H9 (cell line): ENCODE measurements around the gene TMEM141. TPM values are rescaled to one million over a fixed set of nuclear protein-coding genes. Genes with fewer than 3 reads are reported as not detected.
A peak's percentile ranks its signal among the peaks of the same experiment; 100 is the strongest.
"Not testable (repeated sequence)": the region's sequence is repeated elsewhere in the genome, so short reads cannot be mapped to it uniquely, and the experiment has no call there.

Experiments used
- DNase-seq: peaks from one replicate; pipeline ENCODE4 v3.0.0-alpha.2; 2017
- H2AFZ ChIP-seq: one replicate; pipeline ENCODE4 v1.6.1; 2013; ENCODE audit warnings: mild to moderate bottlenecking, low read length, control low read depth, moderate library complexity
- H2AK5ac ChIP-seq: 2 replicates; pipeline ENCODE4 v1.6.1; 2013; ENCODE audit warnings: low read length, control low read depth, mixed read lengths; ENCODE audit not compliant: insufficient read length
- H2BK120ac ChIP-seq: one replicate; pipeline ENCODE4 v1.6.1; 2013; ENCODE audit warnings: low read depth, mild to moderate bottlenecking, low read length, control low read depth, inconsistent platforms; ENCODE audit not compliant: poor library complexity, severe bottlenecking
- H2BK12ac ChIP-seq: 2 replicates; pipeline ENCODE4 v1.6.1; 2013; ENCODE audit warnings: low read length, control low read depth, mixed read lengths, low read depth; ENCODE audit not compliant: insufficient read length
- H2BK15ac ChIP-seq: 2 replicates; pipeline ENCODE4 v1.6.1; 2013; ENCODE audit warnings: low read depth, low read length, control low read depth
- H2BK20ac ChIP-seq: one replicate; pipeline ENCODE4 v1.6.1; 2013; ENCODE audit warnings: low read depth, mild to moderate bottlenecking, low read length, control low read depth, inconsistent platforms; ENCODE audit not compliant: poor library complexity, severe bottlenecking
- H2BK5ac ChIP-seq: 2 replicates; pipeline ENCODE4 v1.6.1; 2013; ENCODE audit warnings: low read length, control low read depth, mixed read lengths; ENCODE audit not compliant: insufficient read length
- H3K14ac ChIP-seq: 2 replicates; pipeline ENCODE4 v1.6.1; 2013; ENCODE audit warnings: low read length, control low read depth; ENCODE audit not compliant: insufficient read depth
- H3K18ac ChIP-seq: 2 replicates; pipeline ENCODE4 v1.6.1; 2013; ENCODE audit warnings: low read depth, mild to moderate bottlenecking, mixed read lengths, low read length, control low read depth; ENCODE audit not compliant: insufficient read length
- H3K23ac ChIP-seq: 2 replicates; pipeline ENCODE4 v1.6.1; 2013; ENCODE audit warnings: low read length, control low read depth, mixed read lengths, low read depth; ENCODE audit not compliant: insufficient read length
- H3K23me2 ChIP-seq: 2 replicates; pipeline ENCODE4 v1.6.1; 2013; ENCODE audit warnings: low read depth, mild to moderate bottlenecking, mixed read lengths, low read length, control low read depth; ENCODE audit not compliant: insufficient read length, poor library complexity, severe bottlenecking
- H3K27ac ChIP-seq: 2 replicates; pipeline ENCODE4 v1.5.1; 2013; ENCODE audit warnings: low read length, control low read depth, mixed read lengths, low read depth; ENCODE audit not compliant: insufficient read length
- H3K27me3 ChIP-seq: 2 replicates; pipeline ENCODE4 v1.6.1; 2013; ENCODE audit warnings: low read length, control low read depth, inconsistent platforms; ENCODE audit not compliant: insufficient read depth
- H3K4ac ChIP-seq: 2 replicates; pipeline ENCODE4 v1.6.1; 2013; ENCODE audit warnings: low read depth, mild to moderate bottlenecking, control low read depth, inconsistent platforms, low read length, moderate library complexity
- H3K4me1 ChIP-seq: 2 replicates; pipeline ENCODE4 v1.6.1; 2013; ENCODE audit warnings: low read length, control low read depth, inconsistent platforms; ENCODE audit not compliant: insufficient read depth
- H3K4me2 ChIP-seq: 2 replicates; pipeline ENCODE4 v1.6.1; 2013; ENCODE audit warnings: low read length, control low read depth, mixed read lengths; ENCODE audit not compliant: insufficient read length, insufficient read depth
- H3K56ac ChIP-seq: 2 replicates; pipeline ENCODE4 v1.6.1; 2013; ENCODE audit warnings: low read depth, mild to moderate bottlenecking, mixed read lengths, low read length, control low read depth; ENCODE audit not compliant: insufficient read length
- H3K79me1 ChIP-seq: 2 replicates; pipeline ENCODE4 v1.6.1; 2013; ENCODE audit warnings: low read depth, mild to moderate bottlenecking, moderate library complexity, low read length, control low read depth, inconsistent platforms; ENCODE audit not compliant: insufficient read depth, poor library complexity, severe bottlenecking
- H3K79me2 ChIP-seq: 2 replicates; pipeline ENCODE4 v1.6.1; 2013; ENCODE audit warnings: low read length, control low read depth, inconsistent platforms; ENCODE audit not compliant: insufficient read depth
- H3K9ac ChIP-seq: 2 replicates; pipeline ENCODE4 v1.6.1; 2013; ENCODE audit warnings: low read length, control low read depth, mixed read lengths; ENCODE audit not compliant: insufficient read length; ENCODE audit errors: extremely low read depth
- H3K9me3 ChIP-seq: one replicate; pipeline ENCODE4 v1.6.1; 2013; ENCODE audit warnings: low read depth, low read length, inconsistent platforms; ENCODE audit not compliant: control insufficient read depth
- H3T11ph ChIP-seq: one replicate; pipeline ENCODE4 v1.6.1; 2013; ENCODE audit warnings: mild to moderate bottlenecking, low read length, control low read depth, inconsistent platforms
- H4K20me1 ChIP-seq: one replicate; pipeline ENCODE4 v1.6.1; 2013; ENCODE audit not compliant: control insufficient read depth, insufficient read length, insufficient read depth
- H4K5ac ChIP-seq: 2 replicates; pipeline ENCODE4 v1.6.1; 2013; ENCODE audit warnings: low read depth, mild to moderate bottlenecking, mixed read lengths, low read length, control low read depth; ENCODE audit not compliant: insufficient read length
- H4K8ac ChIP-seq: replicated peaks from 2 replicates; pipeline ENCODE4 v1.6.1; 2013; ENCODE audit warnings: low read length, control low read depth, mixed read lengths, low read depth; ENCODE audit not compliant: insufficient read length
- H4K91ac ChIP-seq: 2 replicates; pipeline ENCODE4 v1.6.1; 2013; ENCODE audit warnings: low read depth, mild to moderate bottlenecking, moderate library complexity, mixed read lengths, low read length, control low read depth; ENCODE audit not compliant: insufficient read length
- H3K27ac Mint-ChIP-seq, 3 experiments: 2 replicates in 2 of 3; 3 replicates in 1 of 3; pipeline ENCODE4 v1.8.0; 2020 to 2021; ENCODE audit warnings: mixed read lengths in 3 of 3, mild to moderate bottlenecking in 1 of 3, moderate library complexity in 1 of 3
- H3K27me3 Mint-ChIP-seq: 2 replicates; pipeline ENCODE4 v1.8.0; 2021; ENCODE audit warnings: low read depth, mild to moderate bottlenecking, moderate library complexity, mixed read lengths
- H3K36me3 Mint-ChIP-seq, 3 experiments: 2 replicates in 2 of 3; 3 replicates in 1 of 3; pipeline ENCODE4 v1.8.0; 2020 to 2021; ENCODE audit warnings: low read depth in 3 of 3, mixed read lengths in 3 of 3; ENCODE audit not compliant: insufficient read depth in 1 of 3
- H3K4me1 Mint-ChIP-seq, 2 experiments: 2 replicates each; pipeline ENCODE4 v1.8.0; 2020; ENCODE audit warnings: mixed read lengths in 2 of 2
- H3K4me3 Mint-ChIP-seq, 2 experiments: 2 replicates in 1 of 2; 3 replicates in 1 of 2; pipeline ENCODE4 v1.8.0; 2020 to 2021; ENCODE audit warnings: mild to moderate bottlenecking in 2 of 2, mixed read lengths in 2 of 2, moderate library complexity in 1 of 2
- H3K9me3 Mint-ChIP-seq, 2 experiments: 2 replicates in 1 of 2; 3 replicates in 1 of 2; pipeline ENCODE4 v1.8.0; 2020; ENCODE audit warnings: mild to moderate bottlenecking in 2 of 2, mixed read lengths in 2 of 2, moderate library complexity in 1 of 2
- CTCF ChIP-seq: fragments of 200-600 bp; sonication (generic); conservative IDR thresholded peaks from 3 replicates; pipeline ENCODE4 v1.8.0; 2021; ENCODE audit warnings: antibody characterized with exemption, mild to moderate bottlenecking
- WGBS: extraction: QIAGEN DNeasy Blood & Tissue Kit; methylation state at CpG from one replicate; pipeline ENCODE4 v1.1.7; 2013; ENCODE audit warnings: missing lambda C conversion rate, low lambda C conversion rate, mixed read lengths; ENCODE audit not compliant: insufficient read length; ENCODE audit errors: extremely low coverage; 5-methylcytosine and 5-hydroxymethylcytosine counted together
- total RNA-seq: library from RNA; stranded (reverse); gene quantifications from 2 replicates; pipeline ENCODE4 v1.2.1, GENCODE V29; 2021

Gene TMEM141
- total RNA-seq, 1 experiment from 2014 or later, result 55.2 TPM

DNA sequence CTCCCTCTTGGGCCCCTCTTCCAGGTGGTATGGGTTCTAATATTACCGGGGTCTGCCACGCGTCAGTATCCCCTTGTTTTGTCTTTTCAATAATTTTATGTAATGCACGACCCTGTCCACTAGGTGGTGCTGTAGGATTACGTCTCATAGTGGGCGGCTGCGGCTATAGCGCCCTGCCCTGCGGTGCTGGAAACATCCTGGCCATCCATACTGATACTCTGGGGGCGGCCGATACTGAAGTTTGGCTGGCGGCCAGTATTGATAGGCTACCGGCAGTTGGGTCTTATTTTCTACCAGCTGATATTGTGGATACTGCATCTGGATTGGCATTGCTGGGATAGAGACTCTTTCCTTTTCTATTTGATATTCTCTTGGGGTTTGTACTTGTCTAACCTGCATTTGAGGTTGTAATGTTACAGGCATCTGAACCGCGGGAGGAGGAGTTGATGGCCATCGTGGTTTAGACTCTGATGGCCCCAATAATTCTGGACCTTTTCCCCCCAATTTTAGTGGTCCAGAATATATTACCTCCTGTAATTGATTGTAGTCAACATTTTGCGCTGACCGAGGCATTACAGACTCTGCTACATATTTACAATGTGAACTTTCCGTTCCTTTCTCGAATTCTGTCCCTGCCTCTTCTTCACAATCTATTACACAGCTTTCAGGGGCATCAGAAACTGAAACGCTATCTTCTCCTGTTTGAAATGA, 3.3 kb upstream of the TMEM141 start:
- H3K23ac ChIP-seq, result no peak overlapping the region
- TF ChIP-seq CTCF, result peak; percentile 90
- no peaks in the 10 kb centered on the region for H3K9me3 Mint-ChIP-seq
- DNase-seq, result peak; percentile 84
- peaks cover 11% of the 10 kb centered on the region for H3K27me3 Mint-ChIP-seq
- no peak overlapping the region for H2BK12ac ChIP-seq
- H2BK120ac ChIP-seq, result no peak overlapping the region
- peaks cover 10 to 21% of the 10 kb centered on the region in 2 experiments for H3K4me1 Mint-ChIP-seq
- H3K36me3 Mint-ChIP-seq, result no peaks in the 10 kb centered on the region
- no peak overlapping the region for H4K91ac ChIP-seq
- H2AK5ac ChIP-seq, result no peak overlapping the region
- H3K79me2 ChIP-seq, result no peaks in the 10 kb centered on the region
- H2AFZ ChIP-seq, result no peak overlapping the region
- H3K9me3 ChIP-seq, result no peaks in the 10 kb centered on the region
- H2BK20ac ChIP-seq, result no peak overlapping the region
- H4K20me1 ChIP-seq, result no peaks in the 10 kb centered on the region
- no peak overlapping the region for H3T11ph ChIP-seq
- no peak overlapping the region for H3K4me2 ChIP-seq
- no CpG with 5 or more reads among the region's 21 CpGs for WGBS
- no peak overlapping the region for H4K5ac ChIP-seq
- no peak overlapping the region for H4K8ac ChIP-seq
- H3K79me1 ChIP-seq, result no peaks in the 10 kb centered on the region
- H3K18ac ChIP-seq, result no peak overlapping the region
- 0 out of 7 replicates have a peak overlapping the region, but pooled peaks of 1 of the 3 experiments have one; percentile 26 for H3K27ac Mint-ChIP-seq
- no peak overlapping the region for H3K27ac ChIP-seq
- no peak overlapping the region for H3K14ac ChIP-seq
- H3K9ac ChIP-seq, result no peak overlapping the region
- H3K4me1 ChIP-seq, result no peaks in the 10 kb centered on the region
- H3K56ac ChIP-seq, result no peak overlapping the region
- H2BK15ac ChIP-seq, result no peak overlapping the region
- H3K4me3 Mint-ChIP-seq, result no peak overlapping the region
- H3K27me3 ChIP-seq, result no peaks in the 10 kb centered on the region
- no peak overlapping the region for H2BK5ac ChIP-seq
- H3K23me2 ChIP-seq, result no peaks in the 10 kb centered on the region
- no peak overlapping the region for H3K4ac ChIP-seq

DNA sequence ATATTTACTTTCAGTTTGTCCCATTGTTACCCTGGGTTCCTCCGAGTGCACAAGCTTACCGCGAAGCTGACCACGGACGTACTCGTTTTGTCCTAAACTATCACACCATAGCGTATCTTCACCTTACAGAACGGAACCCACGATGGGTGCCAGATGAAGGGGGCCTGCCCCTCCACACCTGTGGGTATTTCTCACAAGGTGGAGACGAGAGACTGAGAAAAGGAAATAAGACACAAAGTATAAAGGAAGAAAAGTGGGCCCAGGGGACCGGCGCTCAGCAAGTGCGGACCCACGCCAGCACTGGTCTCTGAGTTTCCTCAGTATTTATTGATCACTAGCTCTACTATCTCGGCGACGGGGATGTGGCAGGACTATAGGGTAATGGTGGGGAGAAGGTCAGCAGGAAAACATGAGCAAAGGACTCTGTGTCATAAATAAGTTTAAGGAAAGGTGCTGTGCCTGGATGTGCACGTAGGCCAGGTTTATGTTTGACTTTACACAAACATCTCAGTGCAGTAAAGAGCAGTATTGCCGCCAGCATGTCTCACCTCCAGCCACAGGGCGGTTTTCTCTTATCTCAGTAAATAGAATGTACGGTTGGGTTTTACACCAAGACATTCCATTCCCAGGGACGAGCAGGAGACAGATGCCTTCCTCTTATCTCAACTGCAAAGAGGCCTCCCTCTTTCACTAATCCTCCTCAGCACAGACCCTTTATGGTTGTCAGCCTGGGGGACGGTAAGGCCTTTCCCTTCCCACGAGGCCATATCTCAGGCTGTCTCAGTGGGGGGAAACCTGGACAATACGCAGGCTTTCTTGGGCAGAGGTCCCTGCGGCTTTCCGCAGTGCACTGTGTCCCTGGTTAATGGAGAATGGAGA, 2.3 kb upstream of the TMEM141 start:
- not testable (repeated sequence) for H3K56ac ChIP-seq, H3K9ac ChIP-seq, H3K4ac ChIP-seq, H3K4me1 ChIP-seq, H3K36me3 Mint-ChIP-seq, H3K79me1 ChIP-seq, H3K9me3 ChIP-seq, H3K18ac ChIP-seq, H4K5ac ChIP-seq, H3K4me3 Mint-ChIP-seq, H3K23me2 ChIP-seq, H4K20me1 ChIP-seq, H3K23ac ChIP-seq, H2BK15ac ChIP-seq, H3K27me3 ChIP-seq, H3K14ac ChIP-seq, H3K79me2 ChIP-seq, H2AFZ ChIP-seq, H2BK12ac ChIP-seq, H2BK120ac ChIP-seq, H3T11ph ChIP-seq, DNase-seq, H2BK5ac ChIP-seq, H3K4me2 ChIP-seq, H2BK20ac ChIP-seq, H4K91ac ChIP-seq, H4K8ac ChIP-seq, H2AK5ac ChIP-seq, H3K27ac ChIP-seq, H3K9me3 Mint-ChIP-seq
- Mint-ChIP-seq H3K27ac (peak overlapping the region in 1 of 3 experiments; percentile 27; a peak in 1 of 7 replicates), H3K27me3 (peaks cover 11% of the 10 kb centered on the region), H3K4me1 (peaks cover 10 to 21% of the 10 kb centered on the region in 2 experiments)
- WGBS, result no CpG with 5 or more reads among the region's 27 CpGs
